Stimulated activated CD8-positive, alpha-beta memory T cell treated with anti-CD3 and anti-CD28 coated beads, Interleukin-15, amount 100 ng/mL, for 4 hours (primary cell): Measurements from ENCODE around the gene DEFB110.

ENCODE experiments used
- DNase-seq, 2 donors: peaks; one replicate each; pipeline ENCODE4 v3.0.0-alpha.2; 2020; ENCODE audit warnings: low read depth in 2 of 2

The DEFB110 gene

DNA sequence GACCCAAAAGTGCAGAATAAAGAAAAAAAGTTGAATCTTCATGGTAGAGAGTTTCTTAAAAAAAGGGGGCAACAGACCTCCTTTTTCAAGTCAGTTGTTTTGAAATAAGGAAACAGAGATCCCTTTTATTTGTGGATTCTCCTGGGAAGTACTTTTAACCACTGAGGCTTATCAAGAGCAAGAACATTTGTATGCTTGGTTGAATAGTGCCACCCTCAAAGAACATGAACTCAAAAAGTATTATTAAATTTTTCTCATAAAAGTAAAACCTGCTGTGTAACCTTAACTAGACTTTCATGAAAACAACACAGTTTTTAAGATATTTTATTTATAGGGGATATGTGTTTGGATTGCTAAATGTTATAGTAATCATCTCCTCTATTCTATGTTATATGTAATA lies at the start of gene DEFB110:
Gene DEFB110 (minus strand): TSS at position 101 of the 400 bp plus-strand sequence. CDS start 59 bp downstream, at position 42.
- no peak for DNase-seq

DNA sequence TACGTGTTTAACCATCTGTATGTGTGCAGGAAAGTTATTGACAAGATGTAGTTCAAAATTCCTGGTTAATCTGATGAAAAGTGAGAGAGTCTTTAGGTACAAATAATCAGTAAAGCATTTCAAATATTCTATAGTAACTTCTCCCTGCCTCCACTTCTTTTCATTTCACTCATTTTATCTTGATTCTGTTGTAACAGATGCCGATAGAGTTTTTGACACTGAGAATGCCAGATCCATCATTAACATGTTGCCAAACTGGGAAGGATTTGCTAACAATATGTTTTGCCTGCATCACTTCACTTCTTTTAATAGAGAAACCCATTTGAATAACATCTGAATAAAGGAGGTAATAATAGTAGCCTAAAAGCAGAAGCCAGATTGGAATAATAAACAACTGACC lies 48.3 kb upstream of the DEFB110 start:
- no peak for DNase-seq

DNA sequence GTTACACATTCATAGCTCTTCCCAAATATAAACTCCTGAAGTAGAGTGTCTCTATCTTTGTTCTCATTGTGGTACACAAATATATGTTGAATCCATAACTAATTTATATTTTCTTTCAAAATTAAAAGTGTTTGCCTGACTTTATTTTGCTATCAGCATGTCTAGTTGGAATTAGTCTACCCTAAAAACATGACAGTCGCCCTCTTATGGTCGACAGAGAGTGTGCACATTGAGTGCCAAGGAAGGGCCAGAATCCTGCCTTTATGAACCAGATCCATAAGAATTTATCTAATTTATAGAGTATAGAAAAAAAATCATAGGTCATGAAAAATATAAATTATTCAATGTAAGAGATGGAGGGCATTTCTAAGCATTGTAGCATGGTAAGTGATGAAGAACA lies 40.3 kb upstream of the DEFB110 start:
- DNase-seq = no peak

DNA sequence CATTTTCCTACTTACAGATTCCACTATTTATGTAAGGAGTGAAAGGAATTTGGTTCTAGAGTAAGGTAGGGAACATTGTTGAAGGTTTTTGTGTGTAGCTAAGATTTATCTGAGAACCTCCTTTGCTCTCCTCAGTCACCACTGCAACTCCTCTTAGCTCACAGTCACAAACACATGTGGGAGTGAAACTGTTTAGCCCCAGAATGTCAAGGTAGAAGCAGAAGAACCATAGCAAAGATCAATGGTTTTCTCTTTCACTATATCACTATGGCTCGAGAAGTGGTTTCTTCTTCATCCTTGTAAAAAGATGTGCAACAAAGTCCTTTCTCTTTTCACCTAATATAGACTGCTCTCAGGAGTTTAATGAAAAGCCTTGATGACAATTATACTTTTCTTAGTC lies 34.4 kb upstream of the DEFB110 start:
- DNase-seq = no peak

DNA sequence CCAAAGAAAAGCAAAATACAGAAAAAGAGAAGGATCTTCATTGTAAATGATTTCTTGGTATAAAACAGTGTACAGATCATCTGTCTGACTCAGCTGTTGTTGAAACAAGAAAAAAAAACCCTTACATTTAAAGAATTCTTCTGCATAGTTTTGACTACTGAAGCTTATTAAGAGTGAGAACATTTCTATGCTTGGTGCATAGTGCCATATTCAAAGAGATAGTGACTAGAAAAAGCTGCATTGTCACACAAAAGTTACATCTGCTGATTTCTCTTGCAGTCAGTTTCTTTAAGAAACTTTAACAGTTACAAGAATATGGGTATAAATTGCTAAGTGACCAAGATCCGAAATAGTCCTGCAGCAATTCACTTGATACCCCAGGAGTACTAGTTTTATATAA lies 28.0 kb upstream of the DEFB110 start, which contains the start of gene DEFB112:
Gene DEFB112 (minus strand): TSS at position 101 of the 400 bp plus-strand sequence. CDS start 60 bp downstream, at position 41.
- DNase-seq = no peak

DNA sequence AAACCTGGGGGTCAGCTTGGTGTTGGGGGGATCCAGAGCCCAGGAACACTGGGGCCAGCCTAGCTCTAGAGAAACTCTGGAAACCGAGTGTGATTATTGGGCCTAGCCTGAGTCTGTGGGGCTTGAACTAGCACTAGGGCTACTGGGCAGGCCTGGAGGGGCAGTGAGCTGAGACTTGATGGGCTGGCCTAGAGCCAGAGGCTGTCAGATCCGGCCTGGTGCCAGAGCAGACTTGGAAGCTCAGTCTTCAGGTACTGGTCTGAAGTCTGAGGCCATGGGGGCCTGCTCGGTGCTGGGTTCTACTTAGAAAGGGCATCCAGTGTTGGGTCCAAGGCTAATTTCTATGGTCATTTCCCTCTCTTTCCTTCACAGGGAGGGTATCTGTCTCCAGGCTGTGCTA lies 25.2 kb upstream of the DEFB110 start:
- DNase-seq = no peak

DNA sequence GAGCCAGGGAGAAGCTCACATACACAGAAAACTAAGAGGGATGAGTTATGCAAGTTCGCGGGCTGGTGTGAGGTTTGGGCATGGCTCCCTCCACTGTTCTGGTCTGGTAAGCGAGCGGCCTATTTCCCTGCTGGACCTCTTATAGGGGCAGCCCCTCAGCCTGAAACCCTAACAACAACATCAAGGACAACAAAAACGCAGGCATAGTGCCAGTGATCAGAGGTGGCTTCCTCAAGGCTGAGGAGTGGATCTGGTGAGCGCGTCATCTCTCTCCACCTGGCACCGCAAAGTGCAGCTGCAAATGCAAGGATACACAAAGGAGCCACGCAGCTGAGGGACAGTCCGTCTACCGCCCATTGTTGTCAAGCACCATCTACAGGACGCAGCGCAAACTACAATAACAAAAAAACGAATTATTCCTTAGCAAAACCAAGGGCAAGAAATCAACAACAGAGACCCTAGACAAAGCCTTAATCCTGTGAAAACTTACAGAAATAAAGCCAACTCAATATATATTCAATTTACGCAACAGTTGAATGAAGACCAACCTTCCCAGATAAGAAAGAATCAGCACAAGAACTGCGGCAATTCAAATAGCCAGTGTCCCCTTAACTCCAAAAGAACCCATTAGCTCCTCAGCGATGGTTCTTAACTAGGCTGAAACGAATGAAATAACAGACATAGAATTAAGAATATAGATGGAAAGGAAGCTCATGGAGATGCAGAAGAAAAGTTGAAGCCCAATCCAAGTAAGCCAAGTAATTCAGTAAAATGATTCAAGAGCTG lies 9.2 kb upstream of the DEFB110 start:
- no peak for DNase-seq

DNA sequence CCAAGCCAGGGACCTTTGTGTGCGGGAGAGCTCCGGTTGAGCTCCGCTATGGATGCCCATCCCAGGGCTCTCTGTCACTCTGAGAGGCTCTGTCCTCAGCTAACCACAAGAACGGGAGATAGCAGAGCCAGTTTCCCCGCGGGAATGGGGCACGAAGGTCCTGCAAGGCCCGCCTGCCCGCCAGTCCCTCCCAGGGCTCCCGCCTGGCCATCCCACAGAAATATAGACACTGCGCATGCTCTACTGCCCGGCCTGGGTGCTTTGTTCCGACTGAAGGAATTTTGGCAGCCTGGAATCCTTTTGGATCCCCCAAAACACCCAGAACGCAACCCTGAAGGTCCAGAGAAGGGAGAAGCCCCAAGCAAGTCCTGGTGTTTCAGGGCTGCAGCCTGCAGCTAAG lies 8.6 kb upstream of the DEFB110 start:
- no peak for DNase-seq

DNA sequence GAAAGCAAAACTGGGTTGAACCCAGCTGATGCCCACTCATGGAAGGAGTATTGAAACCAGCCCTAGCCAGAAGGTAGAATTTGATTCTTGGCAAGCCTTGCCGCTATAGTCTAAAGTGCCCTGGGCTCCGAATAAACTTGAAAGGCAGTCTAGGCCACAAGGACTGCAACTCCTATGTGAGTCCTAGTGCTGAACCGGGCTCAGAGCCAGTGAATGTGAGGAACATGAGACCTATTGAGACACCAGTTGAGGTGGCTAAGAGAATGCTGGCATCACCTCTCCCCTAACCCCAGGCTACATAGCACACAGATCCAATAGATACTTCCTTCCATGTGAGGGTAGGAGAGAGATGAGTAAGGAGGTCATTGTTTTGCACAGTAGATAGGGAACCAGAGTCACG lies 3.5 kb upstream of the DEFB110 start:
- DNase-seq = no peak

DNA sequence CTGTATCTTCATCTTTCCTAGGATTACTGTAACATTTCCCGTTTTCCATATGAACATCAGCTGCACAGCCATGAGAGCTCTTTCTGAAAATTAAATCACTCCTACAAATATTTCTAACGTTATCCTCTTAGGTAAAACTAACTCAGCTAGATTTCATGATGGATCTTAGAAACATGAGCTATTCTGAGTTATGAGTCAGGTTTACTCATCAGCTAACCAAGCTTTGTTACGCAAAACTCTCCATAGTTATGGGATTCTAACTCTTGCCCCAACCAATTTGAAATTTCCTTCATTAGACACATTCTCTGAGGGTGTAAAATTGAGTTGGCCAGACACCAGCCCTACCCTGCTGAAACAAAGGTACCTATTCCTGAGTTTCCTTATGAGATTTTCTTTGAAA lies 14.0 kb downstream of the DEFB110 start:
- DNase-seq = no peak

DNA sequence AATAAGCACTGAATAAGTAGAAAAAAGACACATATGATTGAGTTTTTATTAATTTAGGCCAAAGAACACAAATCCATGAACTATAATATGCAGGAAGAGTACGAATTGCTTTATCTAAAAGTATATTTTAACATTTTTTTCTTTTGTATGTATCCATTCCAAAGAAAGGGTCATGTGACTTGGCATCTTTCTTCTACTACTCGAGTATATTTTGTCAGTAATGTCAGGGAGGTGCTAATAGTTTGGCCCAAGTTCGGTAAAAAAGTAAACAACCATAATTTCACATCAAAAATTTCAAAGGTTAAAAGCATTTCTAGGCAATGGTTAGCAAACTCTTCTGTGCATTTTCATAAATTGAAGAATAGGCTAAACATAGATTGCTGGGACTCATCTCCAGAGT lies 18.7 kb downstream of the DEFB110 start:
- DNase-seq = no peak

DNA sequence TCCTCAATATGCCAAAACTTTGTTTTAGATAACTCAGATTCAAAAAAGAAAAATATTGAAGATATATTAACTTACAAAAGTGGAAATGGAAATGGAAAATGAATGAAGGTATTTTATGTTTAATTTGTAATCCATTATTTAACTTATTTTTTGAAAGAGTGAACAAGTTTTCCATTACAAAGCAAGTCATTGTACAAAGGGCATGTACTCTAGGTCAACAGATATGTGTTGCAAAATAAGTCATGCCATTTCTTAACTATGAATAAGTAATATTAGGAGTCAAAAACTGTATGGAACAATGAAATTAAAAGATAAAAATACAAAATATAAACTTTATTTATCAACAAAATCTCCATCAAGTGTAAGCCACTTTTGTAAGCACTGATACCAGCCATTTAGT lies 26.5 kb downstream of the DEFB110 start:
- DNase-seq = no peak

DNA sequence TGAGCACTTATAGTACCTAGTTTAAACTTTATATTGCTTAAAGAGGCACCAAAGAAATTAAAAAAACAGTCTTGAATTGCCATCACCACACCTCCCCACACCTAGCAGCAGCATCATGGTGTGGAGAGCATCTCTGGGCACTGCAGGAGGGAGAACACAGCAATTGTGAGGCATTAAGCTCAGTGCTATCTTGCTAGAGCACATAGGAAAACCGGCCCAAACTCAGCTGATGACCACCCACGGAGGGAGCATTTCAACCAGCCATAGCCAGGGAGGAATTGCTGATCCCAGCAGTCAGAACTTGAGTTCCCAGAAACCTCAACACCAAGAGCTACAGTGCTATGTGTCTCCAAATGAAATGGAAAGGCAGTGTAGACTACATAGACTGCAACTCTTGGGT lies 32.9 kb downstream of the DEFB110 start:
- no peak for DNase-seq

DNA sequence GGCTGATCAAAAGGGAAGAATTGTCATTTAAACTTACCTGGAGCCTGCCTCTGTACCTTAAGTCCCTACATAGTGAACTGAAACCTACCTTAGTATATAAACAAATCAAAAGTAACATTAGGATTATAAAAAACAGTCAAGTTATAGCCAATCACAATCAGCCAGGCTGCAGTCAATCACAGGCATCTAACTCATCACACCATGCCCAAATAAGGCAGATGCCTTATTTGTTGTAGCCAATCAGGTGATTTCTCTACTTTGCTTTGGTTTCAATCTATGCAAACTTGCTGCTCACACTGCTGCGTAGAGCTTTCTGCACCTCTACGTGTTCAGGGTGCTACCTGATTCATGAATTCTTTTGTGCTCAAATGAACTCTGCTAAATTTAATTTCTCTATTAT lies 34.0 kb downstream of the DEFB110 start:
- no peak for DNase-seq

DNA sequence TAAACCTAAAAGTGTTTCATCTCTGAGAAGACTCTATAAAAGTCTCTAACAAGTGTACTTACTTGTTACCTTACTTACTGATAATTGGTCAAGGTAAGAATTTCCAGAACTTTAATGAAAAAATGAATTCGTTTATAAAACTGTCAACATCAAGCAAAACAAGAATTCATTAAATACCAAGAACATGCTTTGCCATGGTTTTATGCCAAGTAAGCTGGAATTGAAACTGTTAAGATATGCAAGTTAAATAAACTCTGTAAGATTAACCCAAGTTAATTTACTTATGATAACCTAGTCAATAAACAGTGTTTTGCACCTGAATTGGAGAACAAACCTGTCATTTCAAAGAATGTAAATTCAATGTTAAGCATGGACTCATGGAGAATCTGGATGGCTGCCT lies 35.2 kb downstream of the DEFB110 start:
- no peak for DNase-seq

DNA sequence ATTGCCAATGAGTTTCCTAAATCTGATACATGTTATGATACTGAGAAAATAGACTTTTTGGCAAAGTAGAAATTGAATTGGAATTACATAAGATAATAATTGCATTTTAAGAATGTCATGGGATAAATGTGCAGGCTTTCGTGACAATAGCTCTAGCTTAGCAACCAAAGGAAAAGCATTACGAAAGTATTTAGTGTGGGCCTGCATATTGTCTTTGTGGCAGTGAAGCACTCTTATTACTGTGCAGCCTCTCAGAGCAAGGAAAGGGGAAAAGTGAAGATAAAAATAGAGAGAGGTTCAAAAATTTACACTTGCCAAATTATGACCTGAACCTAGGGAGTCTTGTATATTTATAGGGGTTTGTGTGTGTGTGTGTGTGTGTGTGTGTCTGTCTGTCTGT lies 39.7 kb downstream of the DEFB110 start:
- DNase-seq = no peak

DNA sequence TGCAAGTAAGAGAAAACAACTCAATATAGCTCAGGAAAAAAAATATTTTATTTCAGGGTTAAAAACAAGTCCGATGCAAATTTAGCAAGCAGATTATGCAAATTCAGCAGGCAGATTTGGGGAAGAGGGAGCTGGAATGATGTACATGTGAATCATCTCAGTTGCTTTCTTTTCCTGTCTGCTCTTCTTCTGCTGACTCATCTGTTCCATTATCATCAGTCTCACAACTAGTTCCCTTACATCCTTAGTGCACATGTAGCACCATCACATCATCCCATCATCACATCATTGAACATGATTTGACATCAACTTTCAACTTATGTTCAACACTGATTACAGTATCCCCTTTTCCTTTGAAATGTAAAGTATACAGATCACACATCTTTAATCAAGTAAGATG lies 40.9 kb downstream of the DEFB110 start:
- no peak for DNase-seq

DNA sequence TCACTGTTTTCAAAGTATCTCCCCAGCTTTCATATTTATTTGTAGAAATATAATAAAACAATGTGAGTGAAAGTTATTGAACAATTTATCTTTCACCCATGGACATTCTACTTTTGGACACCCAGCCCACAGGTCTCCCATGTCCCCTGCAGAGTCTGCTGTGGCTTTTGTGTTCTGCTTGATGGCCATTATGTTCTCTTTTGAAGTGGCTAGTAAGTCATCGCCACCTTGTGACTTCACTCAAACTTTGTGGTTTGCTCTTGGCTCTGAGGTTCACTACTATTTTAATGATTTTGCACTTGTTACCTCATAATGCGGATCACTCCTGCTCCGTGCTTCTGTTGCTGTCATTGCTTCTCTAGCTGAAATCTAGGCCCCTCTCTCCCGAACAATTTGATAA lies 42.2 kb downstream of the DEFB110 start:
- no peak for DNase-seq

DNA sequence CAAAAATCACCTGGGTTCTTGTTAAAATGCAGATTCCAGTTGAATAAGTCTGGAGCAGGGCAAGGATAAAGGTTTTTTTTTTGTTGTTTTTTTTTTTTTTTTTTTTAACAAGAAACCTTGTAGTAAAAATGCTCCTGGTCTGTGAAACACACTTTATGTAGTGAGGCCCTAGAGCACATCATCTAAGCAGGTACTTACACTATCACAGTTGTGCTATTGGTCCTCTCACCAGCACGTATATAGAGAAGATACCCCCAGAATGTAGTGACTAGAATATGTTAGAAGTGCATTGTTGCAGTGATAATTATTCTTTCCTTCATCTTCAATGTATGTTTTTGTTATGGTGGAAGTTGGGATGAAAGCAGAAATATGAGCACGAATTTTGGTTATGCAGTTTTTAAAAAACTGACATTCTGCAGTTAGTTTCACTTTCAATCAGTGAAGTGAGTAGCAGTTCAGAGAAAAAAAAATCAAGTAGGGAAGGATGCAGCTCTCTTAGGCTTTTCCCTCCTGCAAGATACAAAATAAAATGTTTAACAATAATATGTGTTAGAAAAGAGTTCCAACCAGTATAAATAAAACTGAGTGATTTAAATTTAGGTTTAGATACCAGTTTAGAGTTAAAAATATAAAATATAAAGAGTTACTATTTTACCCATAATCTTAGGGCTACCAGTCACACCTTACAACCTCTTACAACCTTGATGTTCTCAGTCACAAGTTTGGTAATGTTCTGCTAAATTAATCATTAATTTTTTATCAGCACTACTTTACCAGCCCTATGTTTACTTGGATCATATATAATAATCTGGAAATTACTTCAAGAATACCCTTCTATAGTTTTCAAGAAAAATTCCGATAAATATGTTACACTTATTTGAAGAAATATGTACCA lies 43.2 kb downstream of the DEFB110 start:
- DNase-seq = no peak

DNA sequence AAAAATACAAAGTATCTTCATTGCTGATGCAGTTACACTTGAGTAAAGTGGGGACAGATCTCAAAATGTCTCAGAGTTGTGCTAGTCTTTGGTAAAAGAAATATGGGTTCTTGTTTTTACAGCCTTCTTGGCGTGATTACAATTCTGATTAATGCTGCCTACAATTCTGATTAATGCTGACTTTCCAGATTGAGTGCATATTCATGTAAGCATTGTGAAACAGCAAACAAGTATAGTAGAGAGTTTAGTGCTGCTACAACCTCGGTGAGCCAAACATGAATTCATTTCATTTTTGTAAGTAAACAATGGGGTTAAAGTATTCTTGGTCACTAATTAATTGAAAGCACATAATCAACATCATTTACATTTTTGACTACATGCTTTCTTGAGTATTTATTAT lies 52.2 kb downstream of the DEFB110 start, which contains the start of gene DEFB113:
Gene DEFB113 (minus strand): TSS at position 21 of the 400 bp plus-strand sequence. CDS start 0 bp downstream, at position 21.
- DNase-seq = no peak
